ENCODE measurements around the gene FAM83F.

- TF ChIP-seq EZH2 (IDR thresholded peaks at IDR 0.05; ENCODE audit: borderline replicate concordance, insufficient read depth, low read depth, low read length, poor library complexity, severe bottlenecking) (no peak), CTCF (IDR thresholded peaks at IDR 0.05) (no peak)
These were observed 24.3 kb downstream of the FAM83F start for GRCh38 chr22:40019100-40019499.
